Brain microvascular endothelial cell (primary cell): ENCODE measurements around the gene MED27.

Experiments
- DNase-seq: peaks from one replicate; pipeline ENCODE4 v3.0.0-alpha.2; 2020
- H3K27ac ChIP-seq: fragments of 250-450 bp; sonication (Bioruptor Pico); 2 replicates; pipeline ENCODE4 v1.5.1; 2020; ENCODE audit warnings: mild to moderate bottlenecking, moderate library complexity
- H3K27me3 ChIP-seq: fragments of 250-450 bp; sonication (Bioruptor Pico); replicated peaks from 2 replicates; pipeline ENCODE4 v1.5.1; 2020; ENCODE audit warnings: mild to moderate bottlenecking
- H3K36me3 ChIP-seq: fragments of 250-450 bp; sonication (Bioruptor Pico); replicated peaks from 2 replicates; pipeline ENCODE4 v1.5.1; 2020; ENCODE audit warnings: mild to moderate bottlenecking
- H3K4me3 ChIP-seq: 2 replicates; pipeline ENCODE4 v1.5.1; 2011; ENCODE audit warnings: low read depth, mild to moderate bottlenecking, control low read depth, low read length, moderate library complexity
- CTCF ChIP-seq: IDR thresholded peaks from 2 replicates; pipeline ENCODE4 v1.5.1; 2011; ENCODE audit warnings: low read depth, mild to moderate bottlenecking, moderate library complexity, low read length, control low read depth, inconsistent platforms; ENCODE audit errors: missing control alignments
- in situ Hi-C: cut with HindIII; loops from 2 replicates; pipeline ENCODE4 v1.10.0; 2017; ENCODE audit warnings: low sequenced_read_pairs, low pct_ligation_motif_present

The MED27 gene

GRCh38 chr9:131824953-131825495 lies 254.6 kb downstream of the MED27 start:
- TF ChIP-seq CTCF, result no peak
- peaks cover 11% of the 10 kb centered on the region for H3K27me3 ChIP-seq
- no peaks in the 10 kb centered on the region for H3K36me3 ChIP-seq
- DNase-seq, result no peak
- no peak overlapping the region for H3K27ac ChIP-seq
- in situ Hi-C loops, result loop anchor here (25.0 kb wide), 1 partner anchor 437 kb away; no protein-coding TSS in a partner anchor
- no peak overlapping the region for H3K4me3 ChIP-seq

- Histone ChIP-seq H3K27ac (no peak overlapping the region), H3K36me3 (no peaks in the 10 kb centered on the region), H3K4me3 (no peak overlapping the region), H3K27me3 (peaks cover 14% of the 10 kb centered on the region)
- no peak for DNase-seq
- no peak for TF ChIP-seq CTCF
- in situ Hi-C loops, result loop anchor here (25.0 kb wide), 1 partner anchor 438 kb away; no protein-coding TSS in a partner anchor
These were observed 255.5 kb downstream of the MED27 start for GRCh38 chr9:131824155-131824594.

GRCh38 chr9:131823701-131824146 lies 255.9 kb downstream of the MED27 start:
- TF ChIP-seq CTCF, result no peak
- peaks cover 14% of the 10 kb centered on the region for H3K27me3 ChIP-seq
- no peak overlapping the region for H3K4me3 ChIP-seq
- DNase-seq, result no peak
- in situ Hi-C loops, result loop anchor here (25.0 kb wide), 1 partner anchor 439 kb away; no protein-coding TSS in a partner anchor
- no peaks in the 10 kb centered on the region for H3K36me3 ChIP-seq
- no peak overlapping the region for H3K27ac ChIP-seq

- DNase-seq, result no peak
- no peaks in the 10 kb centered on the region for H3K36me3 ChIP-seq
- H3K27ac ChIP-seq, result no peak overlapping the region
- H3K4me3 ChIP-seq, result no peak overlapping the region
- in situ Hi-C loops, result loop anchor here (25.0 kb wide), 1 partner anchor 444 kb away; no protein-coding TSS in a partner anchor
- TF ChIP-seq CTCF, result no peak
- peaks cover 14% of the 10 kb centered on the region for H3K27me3 ChIP-seq
These were observed 261.6 kb downstream of the MED27 start for GRCh38 chr9:131818089-131818488.

- Histone ChIP-seq H3K36me3 (no peaks in the 10 kb centered on the region), H3K27me3 (peaks cover 14% of the 10 kb centered on the region), H3K27ac (no peak overlapping the region), H3K4me3 (no peak overlapping the region)
- no peak for DNase-seq
- no peak for TF ChIP-seq CTCF
- in situ Hi-C loops, result loop anchor here (25.0 kb wide), 1 partner anchor 445 kb away; no protein-coding TSS in a partner anchor
These were observed 262.0 kb downstream of the MED27 start for GRCh38 chr9:131817627-131818026.

- TF ChIP-seq CTCF, result no peak
- H3K27me3 ChIP-seq, result peaks cover 14% of the 10 kb centered on the region
- no peak overlapping the region for H3K27ac ChIP-seq
- H3K4me3 ChIP-seq, result no peak overlapping the region
- H3K36me3 ChIP-seq, result no peaks in the 10 kb centered on the region
- in situ Hi-C loops, result loop anchor here (25.0 kb wide), 1 partner anchor 445 kb away; no protein-coding TSS in a partner anchor
- no peak for DNase-seq
These were observed 262.6 kb downstream of the MED27 start for GRCh38 chr9:131817073-131817472.
